GM21360 (cell line): ENCODE data around the gene FCRL6.

Experiments
- ATAC-seq: cut with Tn5 transposase; IDR thresholded peaks from one replicate; pipeline ENCODE4 v1.9.1; 2021; ENCODE audit warnings: mild to moderate bottlenecking, moderate library complexity; ENCODE audit not compliant: unreplicated experiment

Gene FCRL6

DNA sequence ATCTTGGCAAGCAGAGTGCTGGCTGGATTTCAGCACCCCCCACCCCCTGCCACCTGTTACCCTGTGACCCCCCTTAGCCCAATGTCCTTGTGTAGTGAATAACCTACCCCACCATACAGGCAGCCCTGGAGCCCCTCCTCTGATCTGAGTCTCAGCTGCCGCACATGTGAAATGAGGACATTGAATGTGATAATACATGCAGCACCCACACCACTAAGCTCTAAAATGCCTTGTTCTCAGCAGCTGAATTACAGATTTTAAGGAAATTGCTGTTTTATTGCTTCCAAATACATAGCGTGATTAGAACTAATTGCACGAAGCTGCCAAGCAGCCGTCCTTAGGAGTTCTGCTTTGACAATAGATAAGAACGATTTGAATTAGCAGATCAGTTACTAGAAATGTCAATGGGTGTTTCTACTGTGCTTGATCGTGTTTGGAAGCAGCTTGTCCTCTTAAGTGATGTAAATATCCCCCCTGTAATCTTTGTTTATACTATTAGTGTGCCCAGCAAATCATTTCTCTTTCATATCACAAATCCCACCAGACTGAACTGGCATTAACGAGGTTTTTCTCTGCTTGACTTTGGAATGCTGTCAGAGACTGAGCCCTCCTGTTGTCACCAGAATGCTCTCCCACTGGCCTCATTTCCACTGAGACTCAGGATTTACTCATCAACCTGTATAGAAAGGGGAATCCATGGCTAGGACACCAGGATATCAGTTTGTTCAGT lies 29.4 kb downstream of the FCRL6 start:
- no peak for ATAC-seq

DNA sequence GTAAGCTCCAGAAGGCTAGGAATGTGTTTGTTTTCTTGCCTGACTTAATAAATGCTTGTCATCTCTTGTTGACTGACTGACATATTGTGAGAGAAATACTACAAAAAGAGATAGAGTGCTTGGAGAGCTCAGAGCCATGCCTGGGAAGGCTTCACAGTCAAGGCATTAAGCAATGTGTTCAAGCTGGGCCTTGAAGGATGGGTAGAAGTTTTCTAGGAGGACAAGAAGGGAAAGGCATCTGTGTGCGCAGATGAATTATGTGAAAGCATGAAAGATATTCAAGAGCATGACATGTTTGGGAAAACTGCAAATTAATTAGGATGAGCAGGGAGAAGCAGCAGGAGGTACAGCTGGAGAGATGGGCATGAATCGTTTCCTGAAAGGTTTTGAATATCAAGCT lies 30.1 kb downstream of the FCRL6 start:
- no peak for ATAC-seq

DNA sequence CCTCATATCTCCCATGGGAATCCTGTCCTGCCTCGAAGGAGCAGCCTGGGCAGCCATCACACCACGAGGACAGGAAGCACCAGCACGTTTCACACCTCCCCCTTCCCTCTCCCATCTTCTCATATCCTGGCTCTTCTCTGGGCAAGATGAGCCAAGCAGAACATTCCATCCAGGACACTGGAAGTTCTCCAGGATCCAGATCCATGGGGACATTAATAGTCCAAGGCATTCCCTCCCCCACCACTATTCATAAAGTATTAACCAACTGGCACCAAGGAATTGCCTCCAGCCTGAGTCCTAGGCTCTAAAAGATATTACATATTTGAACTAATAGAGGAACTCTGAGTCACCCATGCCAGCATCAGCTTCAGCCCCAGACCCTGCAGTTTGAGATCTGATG lies 33.2 kb downstream of the FCRL6 start:
- ATAC-seq = no peak

DNA sequence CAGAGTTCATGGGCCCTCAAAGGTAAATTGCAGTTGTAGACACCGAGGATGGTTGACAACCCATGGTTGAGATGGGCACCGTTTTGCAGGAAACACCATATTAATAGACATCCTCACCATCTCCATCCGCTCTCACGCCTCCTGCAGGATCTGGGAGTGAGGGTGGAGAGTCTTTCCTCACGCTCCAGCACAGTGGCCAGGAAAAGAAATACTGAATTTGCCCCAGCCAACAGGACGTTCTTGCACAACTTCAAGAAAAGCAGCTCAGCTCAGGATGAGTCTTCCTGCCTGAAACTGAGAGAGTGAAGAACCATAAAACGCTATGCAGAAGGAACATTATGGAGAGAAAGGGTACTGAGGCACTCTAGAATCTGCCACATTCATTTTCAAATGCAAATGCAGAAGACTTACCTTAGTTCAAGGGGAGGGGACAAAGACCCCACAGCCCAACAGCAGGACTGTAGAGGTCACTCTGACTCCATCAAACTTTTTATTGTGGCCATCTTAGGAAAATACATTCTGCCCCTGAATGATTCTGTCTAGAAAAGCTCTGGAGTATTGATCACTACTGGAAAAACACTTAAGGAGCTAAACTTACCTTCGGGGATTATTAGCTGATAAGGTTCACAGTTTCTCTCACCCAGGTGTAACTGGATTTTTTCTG lies 33.8 kb downstream of the FCRL6 start:
- no peak for ATAC-seq

DNA sequence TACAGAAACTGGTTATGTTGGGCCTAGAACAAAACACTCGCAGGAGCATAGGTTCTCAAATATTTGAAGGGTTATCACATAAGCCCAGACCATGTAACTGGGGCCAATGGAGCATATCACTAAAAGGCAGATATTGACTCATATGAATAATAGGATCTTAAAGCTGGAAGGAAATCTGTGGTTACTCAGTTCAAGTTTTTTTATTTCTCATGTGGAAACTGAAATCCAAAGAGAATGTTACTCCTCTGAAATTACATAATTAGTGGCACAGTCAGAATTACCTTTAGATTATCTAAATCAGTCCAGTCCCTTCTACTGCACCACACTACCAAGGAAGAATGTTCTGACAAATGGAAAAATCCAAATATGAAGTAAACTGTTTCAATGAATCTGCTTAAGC lies 36.6 kb downstream of the FCRL6 start:
- ATAC-seq = peak; percentile 68

DNA sequence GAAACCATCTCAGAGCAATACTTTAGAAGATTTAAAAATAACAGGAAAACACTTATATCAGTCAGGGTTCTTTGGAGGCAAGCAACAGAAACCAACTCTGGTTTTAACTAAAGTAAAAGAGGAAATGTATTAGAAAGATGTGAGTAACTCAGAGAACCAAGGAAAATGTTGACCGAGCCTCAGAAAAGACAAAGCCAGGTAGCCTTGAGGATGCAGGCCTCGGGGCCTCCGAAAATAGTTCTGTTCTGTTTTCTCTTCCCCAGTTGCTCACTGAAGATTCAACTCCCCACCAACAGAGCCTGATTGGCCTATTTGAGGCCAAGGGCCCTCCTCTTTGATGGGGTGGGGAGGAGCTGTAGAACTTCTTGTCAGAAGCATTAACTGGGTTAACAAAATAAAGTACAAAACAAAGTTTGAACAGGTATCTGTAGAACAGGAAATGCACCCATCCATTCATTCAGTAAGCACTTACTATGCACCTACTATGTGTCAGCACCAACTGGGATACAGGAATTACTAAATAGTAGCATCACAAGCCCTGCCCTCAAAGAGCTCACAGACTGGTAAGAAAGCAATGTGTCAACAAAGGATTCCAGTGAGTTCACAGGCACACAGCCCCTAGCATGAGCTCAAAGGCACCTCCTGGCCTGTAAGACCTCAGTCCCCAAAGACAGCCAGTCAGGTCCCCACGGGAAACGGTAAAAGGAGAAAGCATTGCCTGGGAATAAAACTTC lies 37.1 kb downstream of the FCRL6 start:
- peak; percentile 65 for ATAC-seq

DNA sequence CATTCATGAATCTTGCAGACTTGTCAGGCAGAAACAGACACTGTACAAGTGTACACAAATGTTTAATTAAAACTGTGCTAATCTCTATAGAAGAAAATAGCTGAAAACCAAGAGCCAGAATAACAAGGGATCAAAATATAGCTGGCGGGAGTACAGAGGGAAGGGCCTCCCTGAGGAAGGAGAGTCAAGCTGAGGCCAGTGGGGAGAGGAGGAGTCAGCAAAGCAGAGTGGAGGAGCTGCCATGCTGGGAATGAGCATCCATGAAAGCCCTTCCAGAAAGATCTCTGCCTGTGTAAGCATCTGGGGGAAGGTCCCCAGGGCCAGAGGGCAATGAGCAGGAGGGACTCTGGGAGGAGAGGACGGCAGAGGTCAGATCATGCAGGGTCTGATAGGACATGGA lies 39.6 kb downstream of the FCRL6 start:
- no peak for ATAC-seq

DNA sequence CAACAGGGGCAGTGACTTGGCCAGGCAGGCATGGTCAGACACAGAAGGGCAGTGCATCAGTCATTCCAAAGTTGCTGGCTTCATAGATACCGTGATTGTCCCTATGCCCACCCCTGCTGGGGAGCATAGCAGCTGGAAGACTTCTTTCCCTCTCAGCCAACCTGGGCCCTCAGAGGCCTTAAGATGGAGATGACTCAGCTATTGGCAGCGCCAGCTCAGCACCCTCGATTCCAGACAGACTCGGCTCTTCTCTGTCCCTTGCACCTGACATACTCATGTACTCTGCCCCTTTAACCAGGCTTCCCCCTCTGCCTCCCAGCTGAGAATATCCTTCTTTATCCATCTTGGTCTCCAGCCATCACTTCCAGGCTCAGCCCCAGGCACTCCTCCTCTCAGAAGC lies 41.3 kb downstream of the FCRL6 start:
- ATAC-seq = no peak

DNA sequence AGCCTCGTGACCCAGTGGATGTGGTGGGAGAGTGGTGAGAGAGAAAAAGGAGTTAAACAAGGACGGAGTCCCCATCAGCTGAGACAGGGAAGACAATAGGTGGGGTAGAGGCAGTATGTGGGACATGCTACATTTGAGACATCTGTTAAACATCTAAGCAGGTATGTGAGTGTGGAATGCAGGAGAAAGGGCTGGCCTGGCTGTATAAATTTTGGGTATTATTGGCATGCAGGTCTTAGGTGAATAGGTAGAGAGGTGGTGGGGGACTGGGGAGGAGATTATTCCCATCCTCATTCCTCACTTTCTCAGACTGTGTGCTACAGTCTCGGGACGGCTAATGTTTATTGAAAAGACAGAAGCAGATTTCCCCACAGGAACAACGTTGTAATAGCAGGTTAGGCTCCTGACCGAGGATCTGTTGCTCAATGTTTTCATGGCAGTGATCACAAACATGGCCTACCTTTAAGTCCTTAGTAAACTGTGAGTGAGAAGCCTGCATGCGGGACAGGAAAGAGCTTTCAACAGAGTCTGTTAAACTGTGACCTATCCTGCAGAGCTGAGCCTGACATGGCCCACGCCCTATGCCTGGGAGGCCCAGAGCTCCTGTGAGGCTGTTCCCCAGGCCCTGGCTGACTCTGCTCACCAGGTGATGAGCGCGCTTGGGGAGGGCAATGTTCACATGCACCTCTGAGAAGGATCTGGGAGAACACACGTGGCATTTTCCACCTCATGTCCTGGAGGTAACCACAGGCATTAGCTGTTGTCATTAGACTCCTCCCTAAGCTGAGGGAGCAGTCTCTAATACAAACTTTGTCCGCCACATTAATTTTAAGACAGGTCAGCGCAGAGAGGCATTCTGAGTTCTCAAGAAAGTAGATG lies 43.8 kb downstream of the FCRL6 start:
- ATAC-seq = no peak

DNA sequence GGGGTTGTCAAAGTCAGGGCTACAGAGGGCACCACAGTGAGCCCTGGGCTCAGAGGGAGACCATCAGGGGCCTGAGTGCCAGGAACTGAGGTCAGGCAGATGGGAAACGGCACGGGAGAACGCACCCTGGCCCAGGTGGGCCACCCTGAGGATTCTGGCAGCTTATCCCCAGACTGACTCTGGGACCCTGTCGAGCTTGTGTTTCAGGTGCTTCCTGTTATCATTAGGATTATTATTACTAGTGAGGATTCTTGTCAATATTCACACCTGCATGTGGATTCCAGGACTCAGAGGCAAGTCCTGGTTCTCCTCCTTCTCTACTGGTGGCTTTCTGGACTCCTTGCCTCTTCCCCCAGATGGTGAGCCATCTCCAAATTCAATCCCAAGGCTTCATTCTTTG lies 45.1 kb downstream of the FCRL6 start:
- ATAC-seq = no peak

DNA sequence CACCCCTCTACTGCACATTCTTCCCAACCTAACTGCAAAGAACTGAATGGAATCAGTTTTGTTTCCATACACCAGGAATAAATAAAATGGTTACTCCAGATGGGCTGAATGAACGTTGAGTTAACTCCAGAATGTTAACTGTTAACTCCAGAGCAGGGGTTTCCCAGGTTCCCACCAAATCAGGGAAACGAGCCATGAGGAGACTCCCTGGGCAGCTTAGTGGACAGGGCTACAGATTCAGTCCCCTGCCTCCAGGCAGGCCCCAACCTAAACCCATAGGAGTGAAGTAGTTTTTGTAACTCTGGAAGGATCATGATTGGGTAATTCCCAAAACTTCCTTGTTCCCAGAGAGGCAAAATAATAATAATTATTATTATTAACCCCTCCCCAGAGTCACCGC lies 46.2 kb downstream of the FCRL6 start:
- no peak for ATAC-seq

DNA sequence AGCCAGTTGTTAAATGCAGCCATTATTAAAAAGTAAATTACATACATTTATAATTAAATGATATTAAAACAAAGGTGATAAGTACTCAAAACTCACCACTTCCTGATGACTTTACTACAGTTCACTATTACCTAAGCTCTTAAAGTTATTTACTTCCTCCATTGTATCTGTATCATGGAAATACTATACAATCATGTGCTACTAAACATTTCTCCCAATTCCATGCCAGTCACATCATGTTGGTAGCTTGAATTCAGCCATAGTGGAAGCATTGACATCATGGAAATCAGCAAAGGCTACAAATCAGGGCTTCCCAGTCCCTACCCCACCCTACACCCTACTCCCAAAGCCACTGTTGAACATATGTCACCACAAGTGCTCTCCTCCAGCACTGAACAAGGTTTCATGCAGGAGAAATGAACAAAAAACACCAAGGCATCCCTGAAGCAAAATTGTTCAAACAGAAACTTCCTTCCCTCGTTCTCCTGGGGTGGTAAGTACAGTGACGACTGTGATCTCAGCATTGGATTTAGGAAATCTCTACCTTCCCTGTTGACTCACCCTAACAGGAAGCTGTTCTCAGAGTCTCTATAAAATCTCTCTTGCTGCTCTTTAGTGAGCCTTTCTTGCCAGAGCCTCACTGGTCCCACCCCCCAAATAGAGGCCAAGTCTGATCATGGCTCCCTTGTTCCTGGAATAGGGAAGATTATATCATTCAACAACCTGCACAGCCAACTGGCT lies 47.6 kb downstream of the FCRL6 start:
- no peak for ATAC-seq

DNA sequence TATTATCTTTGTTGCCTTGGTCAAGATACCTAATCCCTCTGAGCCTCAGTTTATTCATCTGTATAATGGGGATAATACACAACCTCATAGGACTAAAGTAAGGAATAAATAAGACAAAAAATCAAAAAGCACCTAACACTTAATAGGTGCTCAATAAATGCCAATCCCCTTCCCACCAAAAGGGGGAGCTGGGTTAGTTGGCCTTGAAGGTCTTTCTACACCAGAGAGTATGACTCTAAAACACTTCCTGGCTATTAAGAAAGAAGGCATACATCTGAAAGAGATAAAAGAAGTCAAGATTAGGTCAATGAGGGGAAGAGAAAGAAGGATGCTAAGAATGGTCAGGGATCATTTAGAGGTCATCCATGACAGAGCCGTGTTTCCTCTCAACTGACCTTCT lies 49.2 kb downstream of the FCRL6 start:
- ATAC-seq = no peak

DNA sequence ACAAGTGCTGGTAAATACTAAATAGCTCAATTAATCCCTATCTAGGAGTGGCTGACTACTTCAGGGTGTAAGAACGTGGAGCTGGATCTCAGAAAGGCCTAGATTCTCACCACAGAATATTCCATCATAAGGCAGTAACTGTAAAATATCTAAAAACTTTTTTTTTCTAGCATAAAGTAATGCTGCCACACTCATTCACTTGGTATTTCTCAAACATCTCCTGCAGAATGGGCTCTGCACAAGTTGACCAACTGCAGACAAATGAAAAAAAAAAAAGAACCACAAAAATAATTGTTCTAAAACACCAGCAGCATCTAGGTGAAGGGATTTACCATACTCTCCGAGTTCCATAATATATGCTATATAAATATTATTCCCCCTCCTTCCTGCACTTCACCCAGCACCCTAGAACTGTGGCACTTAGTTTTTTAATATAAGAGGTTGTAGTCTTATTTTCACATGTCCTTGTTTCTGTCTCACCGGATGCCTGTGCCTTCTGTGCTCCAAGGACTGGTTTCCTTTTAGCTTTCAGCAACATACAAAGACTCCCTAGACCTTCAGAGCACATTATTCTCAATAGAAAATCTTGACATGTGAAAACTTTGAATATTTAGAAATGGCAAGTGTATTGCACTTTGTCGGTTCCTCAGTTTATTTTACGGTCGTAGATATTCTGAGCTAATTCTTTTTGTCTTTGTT lies 51.4 kb downstream of the FCRL6 start:
- ATAC-seq = no peak

DNA sequence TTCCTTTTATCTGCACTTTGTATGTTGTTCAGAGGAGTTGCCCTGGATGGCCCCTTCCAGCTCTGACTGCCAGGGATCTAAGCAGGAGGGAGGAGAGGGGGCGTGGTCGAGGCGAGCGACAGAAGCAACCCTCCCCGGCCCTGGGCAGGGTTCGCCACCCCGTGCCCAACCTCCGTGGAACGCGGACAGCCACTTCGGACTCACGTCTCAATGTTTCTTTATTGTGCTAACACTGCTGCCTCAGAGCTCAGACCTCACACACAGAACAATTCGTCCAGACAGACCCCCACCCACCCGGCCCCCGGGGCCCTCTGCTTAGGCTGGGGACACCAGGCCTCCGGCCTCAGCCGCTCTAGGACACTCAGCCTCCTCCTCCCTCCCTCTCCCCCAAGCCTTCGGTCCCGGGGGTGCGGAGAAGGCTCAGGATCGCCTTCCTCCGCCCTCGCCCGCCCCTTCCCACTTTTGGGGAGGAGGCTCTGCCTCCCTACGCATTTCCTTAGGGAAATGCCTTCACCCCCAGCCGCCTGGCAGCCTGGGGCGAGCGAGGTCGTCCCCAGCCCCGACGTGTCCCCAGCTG lies 52.0 kb downstream of the FCRL6 start:
- peak; percentile 20 for ATAC-seq

DNA sequence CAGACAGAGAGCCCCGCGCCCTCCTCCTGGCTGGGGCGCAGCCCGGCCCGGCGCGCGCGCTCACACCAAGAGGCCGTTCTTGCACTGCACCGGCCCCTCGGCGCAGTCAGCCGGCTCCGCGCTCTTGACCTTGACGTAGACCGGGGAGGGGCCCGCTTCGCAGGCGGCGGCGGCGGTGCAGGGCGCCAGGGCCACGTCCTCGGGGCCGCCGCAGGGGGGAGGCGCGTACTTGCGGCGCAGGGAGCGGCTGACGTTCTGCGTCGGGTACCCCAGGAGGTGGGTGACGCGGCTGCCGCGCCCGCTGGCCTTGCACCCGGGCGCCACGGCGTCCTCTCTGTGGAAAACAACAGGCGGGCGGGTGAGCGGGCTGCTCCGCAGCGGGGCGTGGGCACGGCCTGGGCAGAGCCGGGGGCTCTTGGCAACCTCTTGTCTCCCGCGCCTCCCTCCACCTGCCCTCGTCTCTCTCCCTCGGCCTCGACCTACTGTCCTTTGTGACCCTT lies 52.6 kb downstream of the FCRL6 start:
- ATAC-seq = peak; percentile 85

DNA sequence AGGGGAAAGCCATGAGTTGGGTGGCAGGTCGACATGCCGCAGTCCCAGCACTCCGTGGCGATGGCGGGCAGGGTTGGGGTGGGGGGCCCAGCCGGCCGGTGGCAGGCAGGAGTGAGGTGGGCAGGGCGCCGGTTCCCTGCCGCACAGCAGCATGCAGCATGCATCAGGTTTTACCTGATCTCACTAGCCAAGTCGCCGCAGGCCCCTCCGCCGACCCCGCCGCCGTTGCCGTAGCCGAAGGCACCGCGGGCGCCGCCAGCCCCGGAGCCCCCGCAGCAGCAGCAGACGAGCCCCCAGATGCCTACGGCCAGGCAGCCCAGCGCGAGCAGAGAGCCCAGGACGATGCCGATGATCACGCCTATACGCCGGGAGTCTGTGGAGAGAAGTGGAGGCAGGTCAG lies 53.5 kb downstream of the FCRL6 start:
- ATAC-seq = no peak

DNA sequence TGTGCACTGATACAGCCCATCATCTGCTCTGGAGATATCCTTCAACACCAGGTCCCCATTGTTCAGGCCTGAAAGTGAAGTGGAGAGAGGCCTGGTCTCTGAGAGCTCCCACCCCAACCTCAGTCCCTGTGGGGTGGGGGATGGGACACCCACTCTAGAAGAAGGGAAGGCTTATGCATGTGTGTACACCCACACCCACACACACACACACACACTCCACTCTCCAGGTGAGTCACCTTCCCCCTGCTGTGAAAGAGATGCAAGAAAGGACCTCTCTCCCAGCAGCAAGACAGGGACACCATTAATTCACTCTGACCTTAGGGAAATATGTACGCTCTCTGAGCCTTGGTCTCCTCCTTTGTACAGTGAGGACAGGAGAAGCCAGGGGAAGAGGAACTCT lies 54.4 kb downstream of the FCRL6 start:
- ATAC-seq = no peak

DNA sequence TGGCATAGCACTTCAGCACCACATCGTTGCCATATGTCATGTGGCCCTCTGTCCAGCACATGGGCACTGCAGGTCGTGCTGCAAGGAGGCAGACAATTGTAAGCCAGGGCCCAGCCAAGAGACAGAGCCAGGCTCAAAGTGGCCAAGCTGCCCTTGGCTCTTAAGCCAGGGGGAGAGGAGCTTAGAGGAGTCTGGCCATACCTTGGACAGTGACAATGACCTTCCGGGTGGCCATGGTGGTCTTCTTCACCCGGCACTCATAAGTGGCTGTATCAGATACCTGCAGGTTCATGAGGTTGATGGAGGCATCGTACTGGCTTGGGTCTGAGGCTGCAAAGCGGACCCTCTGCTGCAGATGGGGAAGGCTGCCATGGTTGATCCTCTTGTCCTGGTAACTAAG lies 55.7 kb downstream of the FCRL6 start:
- no peak for ATAC-seq
